ENCODE results near the gene CXCL17. TPM values are rescaled to one million over a fixed set of nuclear protein-coding genes. Genes with fewer than 3 reads are reported as not detected.

CXCL17 gene
- total RNA-seq, 5 donors from 2014 or later (not counting 1 experiment from before 2014, with no cell fraction given), result not detected

- ChIA-PET POLR2A (no interaction called here), CTCF (interaction anchor here (0.6 to 3.0 kb wide), 11 partner anchors 9 to 874 kb away, joined by 3 to 38 read pairs (median 6); no protein-coding TSS in a partner anchor)
- ATAC-seq (replicated peaks in 1 of 4) (peak; percentile 13 to 31 (median 26)), DNase-seq (peak in 3 of 35 experiments; percentile 10 to 30 (median 14))
- Mint-ChIP-seq H3K4me1 (peaks cover 30 to 46% (median 33%) of the 10 kb centered on the region in 3 donors), H3K27ac (peak overlapping the region; percentile 26 to 63), H3K27me3 (no peaks in the 10 kb centered on the region), H3K9me3 (no peaks in the 10 kb centered on the region), H3K36me3 (no peaks in the 10 kb centered on the region), H3K4me3 (peak overlapping the region in 2 of 3 donors; percentile 35 to 36)
- H3K4me3 ChIP-seq (ENCODE audit: control insufficient read depth in 1 of 2, extremely low read depth in 1 of 2, low read length in 1 of 2), result no peak overlapping the region
- peaks cover 20 to 27% of the 10 kb centered on the region in 2 experiments for H3K4me1 ChIP-seq (ENCODE audit: control insufficient read depth in 1 of 2, extremely low read depth in 1 of 2, insufficient read depth in 2 of 2, low read length in 2 of 2)
- H3K36me3 ChIP-seq (ENCODE audit: control insufficient read depth in 2 of 2, extremely low read depth in 1 of 2, insufficient read depth in 1 of 2, low read length in 1 of 2), result no peaks in the 10 kb centered on the region
- no peaks in the 10 kb centered on the region for H3K27me3 ChIP-seq (replicated peaks in 1 of 2; ENCODE audit: control insufficient read depth in 2 of 2, extremely low read depth in 1 of 2, insufficient read depth in 2 of 2, low read length in 1 of 2)
- H3K9me3 ChIP-seq, result no peaks in the 10 kb centered on the region
- WGBS (ENCODE audit: insufficient coverage), result 32% methylated on average over 2 of the region's 2 CpGs
- no peak overlapping the region for H3K27ac ChIP-seq (ENCODE audit: low read length)
Measured at GRCh38 chr19:42441049-42441445, 1.7 kb downstream of the CXCL17 start.

DNA sequence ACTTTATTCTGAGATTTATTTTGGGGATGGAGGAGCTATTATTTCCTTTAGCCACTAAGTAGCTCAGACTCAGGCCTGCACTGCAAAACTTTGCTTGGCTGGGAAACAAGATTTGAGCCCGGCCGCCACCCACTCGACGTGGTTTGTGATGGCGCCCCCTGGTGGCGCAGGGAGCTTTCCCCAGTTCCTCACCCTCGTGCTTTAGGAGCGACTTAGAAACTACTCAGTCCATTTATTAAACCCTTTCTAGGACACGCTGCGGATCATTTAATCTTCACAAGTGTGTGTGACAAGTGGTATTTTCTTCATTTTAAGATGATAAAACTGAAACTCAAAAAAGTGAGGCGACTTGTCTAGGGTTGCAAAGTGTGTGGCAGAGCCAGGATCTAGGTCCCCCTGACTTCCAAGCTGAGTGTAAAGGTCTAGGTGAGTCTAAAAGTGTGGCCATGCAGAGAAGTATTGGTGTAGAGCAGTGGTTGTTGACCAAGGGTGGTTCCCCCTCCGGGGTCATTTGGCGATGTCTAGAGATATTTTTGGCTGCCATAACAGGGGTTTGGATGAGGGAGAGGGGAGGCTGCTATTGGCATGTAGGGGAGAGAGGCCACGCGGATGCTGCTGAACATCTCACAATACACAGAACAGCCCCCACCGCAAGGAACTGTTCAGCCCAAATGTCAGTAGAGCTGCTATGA, 2.2 kb downstream of the CXCL17 start:
- peaks cover 30 to 46% (median 33%) of the 10 kb centered on the region in 3 donors for H3K4me1 Mint-ChIP-seq
- H3K27me3 Mint-ChIP-seq, result no peaks in the 10 kb centered on the region
- Histone ChIP-seq H3K9me3 (no peaks in the 10 kb centered on the region), H3K27me3 (replicated peaks in 1 of 2; ENCODE audit: control insufficient read depth in 2 of 2, extremely low read depth in 1 of 2, insufficient read depth in 2 of 2, low read length in 1 of 2) (no peaks in the 10 kb centered on the region), H3K4me1 (ENCODE audit: control insufficient read depth in 1 of 2, extremely low read depth in 1 of 2, insufficient read depth in 2 of 2, low read length in 2 of 2) (peaks cover 20 to 27% of the 10 kb centered on the region in 2 experiments), H3K27ac (ENCODE audit: low read length) (no peak overlapping the region), H3K36me3 (ENCODE audit: control insufficient read depth in 2 of 2, extremely low read depth in 1 of 2, insufficient read depth in 1 of 2, low read length in 1 of 2) (no peaks in the 10 kb centered on the region), H3K4me3 (ENCODE audit: control insufficient read depth in 1 of 2, extremely low read depth in 1 of 2, low read length in 1 of 2) (no peak overlapping the region)
- ATAC-seq (replicated peaks in 1 of 4) (peak; percentile 57 to 71 (median 65)), DNase-seq (peak; percentile 36 to 89 (median 75))
- H3K4me3 Mint-ChIP-seq, result peak overlapping the region in 2 of 3 donors; percentile 35 to 36
- POLR2A ChIA-PET, result no interaction called here
- H3K27ac Mint-ChIP-seq, result peak overlapping the region; percentile 63 to 66
- WGBS (ENCODE audit: insufficient coverage), result 13% methylated on average over 5 of the region's 16 CpGs
- CTCF ChIA-PET, result interaction anchor here (0.6 to 3.0 kb wide), 14 partner anchors 9 to 1966 kb away, joined by 3 to 38 read pairs (median 4); no protein-coding TSS in a partner anchor
- H3K36me3 Mint-ChIP-seq, result no peaks in the 10 kb centered on the region
- H3K9me3 Mint-ChIP-seq, result no peaks in the 10 kb centered on the region

DNA sequence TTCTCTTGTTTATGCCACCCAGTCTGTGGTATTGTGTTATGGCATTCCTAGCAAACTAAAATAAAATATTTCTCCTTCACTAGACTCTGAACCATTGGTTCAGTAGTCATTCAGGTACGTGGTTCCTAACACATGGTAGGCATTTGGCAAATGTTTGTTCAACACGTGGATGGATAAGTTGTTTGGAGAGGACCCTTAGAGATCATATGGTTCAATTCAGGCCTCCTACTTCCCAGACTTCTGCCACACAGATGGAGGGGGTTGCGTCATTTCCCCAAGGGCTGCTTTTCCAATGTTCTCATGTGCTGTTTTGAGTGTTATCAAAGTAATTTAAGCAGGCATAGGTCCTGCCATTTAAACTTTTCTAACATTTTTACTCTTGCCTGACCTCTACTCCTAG, 6.7 kb downstream of the CXCL17 start:
- H3K27ac Mint-ChIP-seq, result no peak overlapping the region
- Histone ChIP-seq H3K4me1 (ENCODE audit: control insufficient read depth in 1 of 2, extremely low read depth in 1 of 2, insufficient read depth in 2 of 2, low read length in 2 of 2) (peaks cover 5 to 12% of the 10 kb centered on the region in 2 experiments), H3K9me3 (no peaks in the 10 kb centered on the region), H3K4me3 (ENCODE audit: control insufficient read depth in 1 of 2, extremely low read depth in 1 of 2, low read length in 1 of 2) (no peak overlapping the region), H3K36me3 (ENCODE audit: control insufficient read depth in 2 of 2, extremely low read depth in 1 of 2, insufficient read depth in 1 of 2, low read length in 1 of 2) (no peaks in the 10 kb centered on the region), H3K27ac (ENCODE audit: low read length) (no peak overlapping the region), H3K27me3 (replicated peaks in 1 of 2; ENCODE audit: control insufficient read depth in 2 of 2, extremely low read depth in 1 of 2, insufficient read depth in 2 of 2, low read length in 1 of 2) (no peaks in the 10 kb centered on the region)
- POLR2A ChIA-PET, result no interaction called here
- no peaks in the 10 kb centered on the region for H3K9me3 Mint-ChIP-seq
- no peaks in the 10 kb centered on the region for H3K36me3 Mint-ChIP-seq
- peaks cover 18 to 24% (median 23%) of the 10 kb centered on the region in 3 donors for H3K4me1 Mint-ChIP-seq
- 40% methylated on average over 1 of the region's 3 CpGs for WGBS (ENCODE audit: insufficient coverage)
- DNase-seq (no peak), ATAC-seq (replicated peaks in 1 of 4) (no peak)
- H3K4me3 Mint-ChIP-seq, result no peak overlapping the region
- H3K27me3 Mint-ChIP-seq, result no peaks in the 10 kb centered on the region
- CTCF ChIA-PET, result interaction anchor here (0.6 to 0.7 kb wide), 2 partner anchors 17 to 32 kb away, joined by 3 to 4 read pairs; no protein-coding TSS in a partner anchor

DNA sequence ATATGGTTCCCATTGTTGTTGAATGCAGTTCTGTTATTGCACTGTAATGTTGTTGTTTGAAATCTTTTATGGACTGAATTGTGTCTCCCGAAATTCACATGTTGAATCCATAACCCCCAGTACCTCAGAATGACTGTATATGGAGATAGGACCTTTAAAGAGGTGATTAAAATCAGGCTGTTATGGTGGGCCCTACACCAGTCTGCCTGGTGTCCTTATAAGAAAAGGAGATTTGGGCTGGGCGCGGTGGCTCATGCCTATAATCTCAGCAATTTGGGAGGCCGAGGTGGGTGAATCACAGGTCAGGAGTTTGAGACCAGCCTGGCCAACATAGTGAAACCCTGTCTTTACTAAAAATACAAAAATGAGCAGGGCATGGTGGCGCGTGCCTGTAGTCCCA, 7.4 kb downstream of the CXCL17 start:
- Histone ChIP-seq H3K27ac (ENCODE audit: low read length) (no peak overlapping the region), H3K9me3 (no peaks in the 10 kb centered on the region), H3K4me1 (ENCODE audit: control insufficient read depth in 1 of 2, extremely low read depth in 1 of 2, insufficient read depth in 2 of 2, low read length in 2 of 2) (peaks cover 0 to 6% of the 10 kb centered on the region in 2 experiments), H3K27me3 (replicated peaks in 1 of 2; ENCODE audit: control insufficient read depth in 2 of 2, extremely low read depth in 1 of 2, insufficient read depth in 2 of 2, low read length in 1 of 2) (no peaks in the 10 kb centered on the region), H3K4me3 (ENCODE audit: control insufficient read depth in 1 of 2, extremely low read depth in 1 of 2, low read length in 1 of 2) (no peak overlapping the region), H3K36me3 (ENCODE audit: control insufficient read depth in 2 of 2, extremely low read depth in 1 of 2, insufficient read depth in 1 of 2, low read length in 1 of 2) (no peaks in the 10 kb centered on the region)
- ATAC-seq (replicated peaks in 1 of 4) (no peak), DNase-seq (no peak)
- H3K4me1 Mint-ChIP-seq, result peaks cover 11 to 17% (median 16%) of the 10 kb centered on the region in 3 donors
- ChIA-PET CTCF (interaction anchor here in 1 of 2 donors (0.7 kb wide), 1 partner anchor 31 kb away, joined by 4 read pairs; no protein-coding TSS in a partner anchor), POLR2A (no interaction called here)
- WGBS (ENCODE audit: insufficient coverage), result no CpG with 5 or more reads among the region's 6 CpGs
- H3K9me3 Mint-ChIP-seq, result no peaks in the 10 kb centered on the region
- no peak overlapping the region for H3K27ac Mint-ChIP-seq
- no peaks in the 10 kb centered on the region for H3K27me3 Mint-ChIP-seq
- H3K4me3 Mint-ChIP-seq, result no peak overlapping the region
- H3K36me3 Mint-ChIP-seq, result no peaks in the 10 kb centered on the region

DNA sequence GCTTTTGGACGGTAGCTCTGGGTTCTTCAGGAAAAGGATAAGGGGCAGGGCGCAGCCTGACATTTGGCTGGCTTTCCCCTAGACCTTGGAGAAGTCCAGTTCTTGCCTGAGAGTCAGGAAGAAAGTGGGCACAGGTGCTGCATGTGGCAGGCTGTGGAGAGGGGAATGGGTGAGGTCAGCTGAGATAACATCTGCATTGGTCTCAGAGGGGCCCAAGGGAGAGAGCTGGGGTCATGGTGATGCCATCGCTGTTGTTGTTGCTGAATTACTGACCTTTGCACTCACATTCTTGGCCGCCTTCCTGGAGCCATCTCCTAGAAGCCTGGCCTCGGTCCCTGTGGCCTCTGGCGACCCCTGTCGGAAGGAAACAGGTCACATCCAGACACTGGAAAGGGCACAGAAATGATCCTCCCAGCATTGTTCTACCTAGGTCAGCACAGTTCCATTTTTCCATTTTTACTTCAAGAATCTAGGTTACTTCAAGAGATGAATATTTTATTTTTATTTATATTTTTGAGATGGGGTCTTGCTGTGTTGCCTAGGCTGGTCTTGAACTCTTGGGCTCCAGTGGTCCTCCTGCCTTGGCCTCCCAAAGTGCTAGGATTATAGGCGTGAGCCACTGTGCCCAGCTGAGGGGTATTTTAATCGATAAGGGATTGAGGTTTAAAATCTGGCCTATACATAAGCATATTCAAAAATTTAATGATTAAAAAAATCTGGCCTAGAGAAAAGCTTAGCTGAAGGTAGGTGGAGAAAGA, 9.1 kb downstream of the CXCL17 start:
- no peaks in the 10 kb centered on the region for H3K9me3 ChIP-seq
- H3K27me3 ChIP-seq (replicated peaks in 1 of 2; ENCODE audit: control insufficient read depth in 2 of 2, extremely low read depth in 1 of 2, insufficient read depth in 2 of 2, low read length in 1 of 2), result no peaks in the 10 kb centered on the region
- H3K4me3 ChIP-seq (ENCODE audit: control insufficient read depth in 1 of 2, extremely low read depth in 1 of 2, low read length in 1 of 2), result no peak overlapping the region
- ChIA-PET CTCF (interaction anchor here (0.7 to 1.2 kb wide), 4 partner anchors 10 to 16 kb away, joined by 3 to 6 read pairs (median 4); no protein-coding TSS in a partner anchor), POLR2A (no interaction called here)
- H3K9me3 Mint-ChIP-seq, result no peaks in the 10 kb centered on the region
- no peak overlapping the region for H3K27ac Mint-ChIP-seq
- H3K36me3 Mint-ChIP-seq, result no peaks in the 10 kb centered on the region
- H3K27ac ChIP-seq (ENCODE audit: low read length), result no peak overlapping the region
- no peaks in the 10 kb centered on the region for H3K27me3 Mint-ChIP-seq
- ATAC-seq (replicated peaks in 1 of 4), result peak; percentile 63 to 75 (median 71)
- no peak overlapping the region for H3K4me3 Mint-ChIP-seq
- H3K36me3 ChIP-seq (ENCODE audit: control insufficient read depth in 2 of 2, extremely low read depth in 1 of 2, insufficient read depth in 1 of 2, low read length in 1 of 2), result no peaks in the 10 kb centered on the region
- H3K4me1 Mint-ChIP-seq, result peaks cover 4 to 8% (median 7%) of the 10 kb centered on the region in 3 donors
- DNase-seq, result peak in 34 of 35 experiments; percentile 27 to 76 (median 53)
- peaks cover 0 to 3% of the 10 kb centered on the region in 2 experiments for H3K4me1 ChIP-seq (ENCODE audit: control insufficient read depth in 1 of 2, extremely low read depth in 1 of 2, insufficient read depth in 2 of 2, low read length in 2 of 2)
- WGBS (ENCODE audit: insufficient coverage), result 52% methylated on average over 6 of the region's 9 CpGs

GRCh38 chr19:42431486-42431885, 11.3 kb downstream of the CXCL17 start:
- Histone ChIP-seq H3K9me3 (no peaks in the 10 kb centered on the region), H3K4me1 (ENCODE audit: control insufficient read depth in 1 of 2, extremely low read depth in 1 of 2, insufficient read depth in 2 of 2, low read length in 2 of 2) (peaks cover 0 to 3% of the 10 kb centered on the region in 2 experiments), H3K27me3 (replicated peaks in 1 of 2; ENCODE audit: control insufficient read depth in 2 of 2, extremely low read depth in 1 of 2, insufficient read depth in 2 of 2, low read length in 1 of 2) (no peaks in the 10 kb centered on the region), H3K4me3 (ENCODE audit: control insufficient read depth in 1 of 2, extremely low read depth in 1 of 2, low read length in 1 of 2) (no peak overlapping the region), H3K27ac (ENCODE audit: low read length) (no peak overlapping the region), H3K36me3 (ENCODE audit: control insufficient read depth in 2 of 2, extremely low read depth in 1 of 2, insufficient read depth in 1 of 2, low read length in 1 of 2) (no peaks in the 10 kb centered on the region)
- ChIA-PET CTCF (interaction anchor here in 1 of 2 donors (1.7 kb wide), 1 partner anchor 9 kb away, joined by 6 read pairs; no protein-coding TSS in a partner anchor), POLR2A (no interaction called here)
- Mint-ChIP-seq H3K9me3 (no peaks in the 10 kb centered on the region), H3K36me3 (no peaks in the 10 kb centered on the region), H3K4me1 (peaks cover 0 to 4% (median 0%) of the 10 kb centered on the region in 3 donors), H3K27ac (no peak overlapping the region), H3K27me3 (no peaks in the 10 kb centered on the region), H3K4me3 (no peak overlapping the region)
- WGBS (ENCODE audit: insufficient coverage), result no CpG with 5 or more reads among the region's 1 CpG
- no peak for DNase-seq
- ATAC-seq (replicated peaks in 1 of 4), result no peak

Measured in T-cell (primary cell).